GM10266 (cell line): ENCODE results near the gene ADAT2.

Experiments
- DNase-seq: peaks from one replicate; pipeline ENCODE4 v3.0.0; 2012; ENCODE audit errors: extremely low spot score
- CTCF ChIP-seq: IDR thresholded peaks from 2 replicates; pipeline ENCODE4 v1.5.1; 2012; ENCODE audit warnings: mild to moderate bottlenecking, low read depth; ENCODE audit not compliant: control insufficient read depth, insufficient read depth; ENCODE audit errors: missing control alignments

ADAT2 gene

GRCh38 chr6:143402721-143403336 is 47.7 kb downstream of the ADAT2 start:
- no peak for DNase-seq
- TF ChIP-seq CTCF: no peak

GRCh38 chr6:143401636-143402370 is 48.7 kb downstream of the ADAT2 start:
- no peak for DNase-seq
- TF ChIP-seq CTCF: no peak

- DNase-seq: no peak
- no peak for TF ChIP-seq CTCF
These were observed 49.4 kb downstream of the ADAT2 start for GRCh38 chr6:143401068-143401446.

- no peak for DNase-seq
These were observed 50.0 kb downstream of the ADAT2 start for GRCh38 chr6:143400258-143401067.

GRCh38 chr6:143399775-143400174 is 50.7 kb downstream of the ADAT2 start:
- no peak for DNase-seq
- TF ChIP-seq CTCF: no peak

More at GRCh38 chr6:143400258-143401067, 50.0 kb downstream of the ADAT2 start:
- TF ChIP-seq CTCF: no peak

- no peak for DNase-seq
These were observed 51.3 kb downstream of the ADAT2 start for GRCh38 chr6:143399176-143399575.

More at GRCh38 chr6:143399176-143399575, 51.3 kb downstream of the ADAT2 start:
- TF ChIP-seq CTCF: no peak
